ENCODE results near the gene BCL3. TPM values are rescaled to one million over a fixed set of nuclear protein-coding genes. Genes with fewer than 3 reads are reported as not detected.

The BCL3 gene
- total RNA-seq, 2 donors from 2014 or later = 76.4 to 99.5 TPM

DNA sequence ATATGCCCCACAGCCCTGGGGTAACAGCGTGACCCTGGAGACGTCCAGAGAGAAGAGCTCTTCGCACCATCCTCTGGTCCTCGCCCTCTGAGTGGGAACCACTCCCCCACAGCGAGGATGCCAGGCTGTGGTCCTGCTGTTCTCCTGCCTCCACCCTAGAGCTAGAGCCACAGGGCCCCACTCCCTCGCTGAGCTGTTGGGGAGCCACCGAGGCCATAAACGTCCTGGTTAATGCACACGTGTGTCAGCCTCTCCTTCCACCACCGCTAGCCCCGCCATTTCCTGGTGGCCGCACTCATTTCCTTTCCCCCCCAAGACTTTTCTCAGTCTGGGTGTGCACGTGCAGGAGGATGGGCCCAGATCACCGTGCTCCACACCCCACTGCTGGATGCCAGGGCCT, 38.0 kb upstream of the BCL3 start:
- Histone ChIP-seq H3K27me3 (no peaks in the 10 kb centered on the region), H3K9me3 (no peaks in the 10 kb centered on the region), H3K9ac (ENCODE audit: low read depth in 2 of 2, low read length in 2 of 2) (no peak overlapping the region), H3K36me3 (peaks cover 4% of the 10 kb centered on the region), H3K4me1 (no peaks in the 10 kb centered on the region), H3K4me3 (no peak overlapping the region), H3K27ac (no peak overlapping the region)
- intact Hi-C loops (cut with DNase I) = no loop called here
- no peak for DNase-seq
- no peak for TF ChIP-seq CTCF (IDR thresholded peaks at IDR 0.05)

GRCh38 chr19:44712864-44713515, 35.5 kb upstream of the BCL3 start:
- no peaks in the 10 kb centered on the region for H3K4me1 ChIP-seq
- no peak for DNase-seq
- H3K36me3 ChIP-seq = peaks cover 4% of the 10 kb centered on the region
- TF ChIP-seq CTCF (IDR thresholded peaks at IDR 0.05) = no peak
- H3K27ac ChIP-seq = no peak overlapping the region
- no peak overlapping the region for H3K4me3 ChIP-seq
- H3K9ac ChIP-seq (ENCODE audit: low read depth in 2 of 2, low read length in 2 of 2) = no peak overlapping the region
- intact Hi-C loops (cut with DNase I) = no loop called here
- no peaks in the 10 kb centered on the region for H3K27me3 ChIP-seq
- no peaks in the 10 kb centered on the region for H3K9me3 ChIP-seq

- TF ChIP-seq CTCF (IDR thresholded peaks at IDR 0.05) = no peak
- no peak for DNase-seq
- H3K9me3 ChIP-seq = no peaks in the 10 kb centered on the region
- no peak overlapping the region for H3K9ac ChIP-seq (ENCODE audit: low read depth in 2 of 2, low read length in 2 of 2)
- H3K4me1 ChIP-seq = peaks cover 7% of the 10 kb centered on the region
- no peak overlapping the region for H3K27ac ChIP-seq
- no peak overlapping the region for H3K4me3 ChIP-seq
- intact Hi-C loops (cut with DNase I) = no loop called here
- H3K36me3 ChIP-seq = peaks cover 4% of the 10 kb centered on the region
- no peaks in the 10 kb centered on the region for H3K27me3 ChIP-seq
These were observed 33.8 kb upstream of the BCL3 start for GRCh38 chr19:44714597-44715169.

- intact Hi-C loops (cut with DNase I) = no loop called here
- Histone ChIP-seq H3K9ac (ENCODE audit: low read depth in 2 of 2, low read length in 2 of 2) (no peak overlapping the region), H3K9me3 (no peaks in the 10 kb centered on the region), H3K4me3 (no peak overlapping the region), H3K4me1 (peaks cover 7% of the 10 kb centered on the region), H3K27me3 (no peaks in the 10 kb centered on the region), H3K36me3 (peaks cover 4% of the 10 kb centered on the region), H3K27ac (peak overlapping the region; percentile 73)
- DNase-seq = no peak
- TF ChIP-seq CTCF (IDR thresholded peaks at IDR 0.05) = no peak
These were observed 30.9 kb upstream of the BCL3 start for GRCh38 chr19:44717603-44718002.

- Histone ChIP-seq H3K36me3 (peaks cover 4% of the 10 kb centered on the region), H3K4me3 (no peak overlapping the region), H3K4me1 (peaks cover 7% of the 10 kb centered on the region), H3K27me3 (no peaks in the 10 kb centered on the region), H3K9ac (ENCODE audit: low read depth in 2 of 2, low read length in 2 of 2) (peak overlapping the region; percentile 50 to 87), H3K27ac (peak overlapping the region; percentile 73), H3K9me3 (no peaks in the 10 kb centered on the region)
- peak; percentile 90 for DNase-seq
- intact Hi-C loops (cut with DNase I) = no loop called here
- TF ChIP-seq CTCF (IDR thresholded peaks at IDR 0.05) = no peak
These were observed 29.9 kb upstream of the BCL3 start for GRCh38 chr19:44718441-44719261.
